ENCODE measurements around the gene FLRT3.

Gene FLRT3

GRCh38 chr20:14319704-14320103 lies 17.7 kb downstream of the FLRT3 start:
- no peak for DNase-seq (ENCODE audit: low read depth in 2 of 2)

GRCh38 chr20:14313341-14314020 lies 23.9 kb downstream of the FLRT3 start:
- DNase-seq (ENCODE audit: low read depth in 2 of 2) = no peak

- DNase-seq (ENCODE audit: low read depth in 2 of 2) = no peak
Observed at GRCh38 chr20:14312001-14312400, 25.4 kb downstream of the FLRT3 start.

- no peak for DNase-seq (ENCODE audit: low read depth in 2 of 2)
Observed at GRCh38 chr20:14310977-14311627, 26.3 kb downstream of the FLRT3 start.

- no peak for DNase-seq (ENCODE audit: low read depth in 2 of 2)
Observed at GRCh38 chr20:14307956-14308355, 29.5 kb downstream of the FLRT3 start.

- no peak for DNase-seq (ENCODE audit: low read depth in 2 of 2)
Observed at GRCh38 chr20:14304472-14304871, 32.9 kb downstream of the FLRT3 start.

- DNase-seq (ENCODE audit: low read depth in 2 of 2) = no peak
Observed at GRCh38 chr20:14303651-14304050, 33.8 kb downstream of the FLRT3 start.

GRCh38 chr20:14303106-14303505 lies 34.3 kb downstream of the FLRT3 start:
- no peak for DNase-seq (ENCODE audit: low read depth in 2 of 2)

- no peak for DNase-seq (ENCODE audit: low read depth in 2 of 2)
Observed at GRCh38 chr20:14299831-14300230, 37.6 kb downstream of the FLRT3 start.

- DNase-seq (ENCODE audit: low read depth in 2 of 2) = no peak
Observed at GRCh38 chr20:14295770-14296309, 41.6 kb downstream of the FLRT3 start.

GRCh38 chr20:14295238-14295637 lies 42.2 kb downstream of the FLRT3 start:
- DNase-seq (ENCODE audit: low read depth in 2 of 2) = no peak

GRCh38 chr20:14291502-14291901 lies 45.9 kb downstream of the FLRT3 start:
- no peak for DNase-seq (ENCODE audit: low read depth in 2 of 2)

GRCh38 chr20:14288341-14289330 lies 48.8 kb downstream of the FLRT3 start:
- DNase-seq (ENCODE audit: low read depth in 2 of 2) = no peak

GRCh38 chr20:14284443-14284842 lies 53.0 kb downstream of the FLRT3 start:
- no peak for DNase-seq (ENCODE audit: low read depth in 2 of 2)

- DNase-seq (ENCODE audit: low read depth in 2 of 2) = no peak
Observed at GRCh38 chr20:14282140-14282539, 55.3 kb downstream of the FLRT3 start.
